NCI-H774 (cell line): Measurements from ENCODE around the gene INPP4B.
"Not testable (repeated sequence)": the region's sequence is repeated elsewhere in the genome, so short reads cannot be mapped to it uniquely, and the experiment has no call there.

Source experiments
- DNase-seq: peaks from one replicate; lab custom pipeline; 2025; lab: John Stamatoyannopoulos, UW

INPP4B gene

GRCh38 chr4:142539796-142540482 is 306.2 kb downstream of the INPP4B start:
- no peak for DNase-seq

DNA sequence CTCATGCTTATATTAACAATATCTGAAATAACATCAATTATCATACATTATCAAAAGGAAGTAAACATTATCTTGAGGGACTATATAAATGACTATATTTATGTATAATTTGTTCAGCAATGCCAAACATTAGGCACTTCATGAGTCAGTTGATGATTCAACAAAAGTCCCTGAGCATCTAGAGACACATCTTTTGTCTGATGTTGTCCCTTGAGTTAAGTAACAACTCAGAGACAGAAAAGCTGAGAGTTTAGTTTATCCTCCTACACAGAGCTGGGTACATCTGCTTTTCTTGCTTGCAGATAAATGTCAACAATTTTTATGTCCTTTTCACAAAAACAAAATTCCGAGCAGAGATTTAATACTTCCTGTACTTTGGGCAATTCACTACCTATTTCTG is 311.1 kb downstream of the INPP4B start:
- DNase-seq, result no peak

DNA sequence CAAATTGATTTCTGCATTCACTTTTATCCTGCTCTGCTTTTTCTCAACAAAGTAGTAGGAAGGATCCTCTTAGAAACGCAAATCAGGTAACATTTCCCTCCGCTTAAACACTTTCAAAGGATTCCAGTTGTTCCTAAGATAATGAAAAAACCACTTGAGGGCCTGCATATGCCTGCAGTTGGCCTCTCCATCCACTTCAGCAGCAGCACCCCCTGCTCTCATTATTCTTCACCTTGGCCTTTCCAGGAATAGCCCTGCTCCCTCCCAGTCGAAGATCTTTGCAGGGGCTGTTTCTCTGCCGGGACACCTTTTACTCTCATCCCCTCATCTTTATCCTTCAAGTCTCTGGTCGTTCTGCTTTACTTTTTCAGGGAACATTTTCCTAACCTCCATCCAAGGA is 314.0 kb downstream of the INPP4B start:
- DNase-seq, result no peak

DNA sequence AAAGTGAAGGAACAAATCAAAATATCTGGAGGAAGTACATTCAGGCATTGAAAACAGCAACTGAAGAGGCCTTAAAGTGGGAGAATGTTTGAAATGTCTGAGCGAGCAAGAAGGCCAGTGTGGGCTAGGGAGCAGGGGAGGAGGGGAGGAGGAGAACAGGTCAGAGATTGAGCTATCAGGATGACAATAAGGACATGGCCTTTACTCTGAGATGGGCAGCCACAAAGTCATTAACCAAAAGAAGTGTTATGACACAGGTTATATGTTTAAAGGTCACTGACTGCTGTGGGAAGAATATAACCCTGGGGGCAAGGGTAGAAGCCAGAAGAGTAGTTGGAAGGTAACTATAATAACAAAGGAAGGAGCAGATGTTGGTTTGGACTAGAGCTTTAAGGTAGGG is 315.4 kb downstream of the INPP4B start:
- no peak for DNase-seq

DNA sequence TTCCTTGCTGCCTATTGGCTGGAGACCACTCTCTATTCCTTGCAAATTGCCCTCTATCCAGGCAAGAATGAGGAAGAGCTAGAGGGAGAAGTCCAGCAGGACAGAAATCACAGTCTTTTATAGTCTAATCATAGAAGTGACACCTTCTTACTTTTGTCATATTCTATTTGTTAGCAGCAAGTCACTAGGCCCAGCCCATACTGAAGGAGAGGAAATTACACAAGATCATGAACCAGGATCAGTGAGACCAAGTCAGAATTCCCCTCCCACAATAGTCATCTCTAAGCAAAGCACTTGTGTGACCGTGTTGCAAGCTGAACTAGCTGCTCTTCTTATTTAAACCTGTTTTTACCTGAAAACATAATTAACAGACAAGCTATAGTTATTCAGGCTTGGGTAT is 317.7 kb downstream of the INPP4B start:
- no peak for DNase-seq

DNA sequence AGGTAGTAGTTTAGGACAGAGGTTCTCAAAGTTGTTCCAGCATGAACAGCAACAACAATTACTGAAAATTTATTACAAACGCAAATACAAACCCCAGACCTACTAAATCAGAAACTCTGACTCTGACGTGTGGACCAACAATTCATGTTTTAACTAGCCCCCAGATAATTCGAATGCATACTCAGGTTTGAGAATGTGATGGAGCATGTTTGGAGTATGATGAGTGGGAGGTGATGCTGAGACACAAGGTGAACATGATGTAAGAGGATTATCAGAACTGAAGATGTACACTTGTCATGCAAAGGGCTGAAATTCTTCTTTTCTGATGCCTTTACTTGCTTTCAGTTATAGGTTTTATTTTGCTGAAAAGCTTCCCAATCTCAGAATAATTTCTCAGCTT is 323.0 kb downstream of the INPP4B start:
- DNase-seq, result no peak

DNA sequence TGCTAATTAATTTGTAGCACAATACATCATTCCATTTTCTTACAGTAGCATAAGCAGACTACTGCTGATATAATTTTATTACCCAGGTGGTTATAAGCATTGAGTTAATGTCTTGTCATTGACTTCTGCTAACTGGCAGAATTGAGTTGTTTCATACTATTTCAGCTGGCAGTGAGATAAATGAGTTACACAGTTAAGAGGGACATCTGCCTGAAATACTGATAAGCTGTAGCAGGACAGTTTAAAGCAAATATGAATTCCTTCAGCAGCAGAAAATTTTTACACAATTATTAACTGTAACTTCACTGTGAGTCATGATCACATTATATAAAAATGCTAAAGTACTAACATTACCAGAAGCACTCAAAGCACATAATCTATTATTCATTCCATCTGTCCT is 326.8 kb downstream of the INPP4B start:
- DNase-seq, result no peak

GRCh38 chr4:142516686-142517526 is 329.2 kb downstream of the INPP4B start:
- no peak for DNase-seq

GRCh38 chr4:142512161-142512560 is 333.9 kb downstream of the INPP4B start:
- DNase-seq, result no peak

GRCh38 chr4:142509881-142510280 is 336.2 kb downstream of the INPP4B start:
- DNase-seq, result no peak

DNA sequence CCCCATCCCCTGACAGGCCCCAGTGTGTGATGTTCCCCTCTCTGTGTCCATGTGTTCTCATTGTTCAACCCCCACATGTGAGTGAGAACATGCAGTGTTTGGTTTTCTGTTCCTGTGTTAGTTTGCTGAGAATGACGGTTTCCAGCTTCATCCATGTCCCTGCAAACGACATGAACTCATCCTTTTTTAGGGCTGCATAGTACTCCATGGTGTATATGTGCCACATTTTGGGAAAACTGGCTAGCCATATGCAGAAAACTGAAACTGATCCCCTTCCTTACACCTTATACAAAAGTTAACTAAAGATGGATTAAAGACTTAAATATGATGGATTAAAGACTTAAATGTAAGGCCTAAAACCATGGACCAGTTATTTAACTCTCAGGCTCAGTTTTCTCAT is 336.7 kb downstream of the INPP4B start:
- not testable (repeated sequence) for DNase-seq

DNA sequence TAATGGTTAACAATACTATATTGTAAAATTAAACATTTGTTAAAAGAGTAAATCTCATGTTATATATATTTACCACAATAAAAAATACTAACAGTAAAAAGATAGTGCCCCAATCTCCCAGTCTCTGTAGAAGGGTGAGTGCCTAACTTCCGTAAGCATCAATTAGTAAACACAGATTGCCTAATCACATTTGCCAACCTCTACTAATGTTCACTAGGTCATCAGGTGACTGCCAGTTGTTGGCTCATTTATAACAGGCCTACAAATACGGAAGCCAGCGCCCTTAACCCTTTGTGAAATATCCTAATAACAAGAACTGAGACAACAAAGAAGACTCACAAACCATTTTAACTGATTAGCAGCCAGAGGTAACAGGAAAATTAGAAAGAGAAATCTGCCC is 345.1 kb downstream of the INPP4B start:
- DNase-seq, result no peak

GRCh38 chr4:142497606-142498005 is 348.5 kb downstream of the INPP4B start:
- no peak for DNase-seq

DNA sequence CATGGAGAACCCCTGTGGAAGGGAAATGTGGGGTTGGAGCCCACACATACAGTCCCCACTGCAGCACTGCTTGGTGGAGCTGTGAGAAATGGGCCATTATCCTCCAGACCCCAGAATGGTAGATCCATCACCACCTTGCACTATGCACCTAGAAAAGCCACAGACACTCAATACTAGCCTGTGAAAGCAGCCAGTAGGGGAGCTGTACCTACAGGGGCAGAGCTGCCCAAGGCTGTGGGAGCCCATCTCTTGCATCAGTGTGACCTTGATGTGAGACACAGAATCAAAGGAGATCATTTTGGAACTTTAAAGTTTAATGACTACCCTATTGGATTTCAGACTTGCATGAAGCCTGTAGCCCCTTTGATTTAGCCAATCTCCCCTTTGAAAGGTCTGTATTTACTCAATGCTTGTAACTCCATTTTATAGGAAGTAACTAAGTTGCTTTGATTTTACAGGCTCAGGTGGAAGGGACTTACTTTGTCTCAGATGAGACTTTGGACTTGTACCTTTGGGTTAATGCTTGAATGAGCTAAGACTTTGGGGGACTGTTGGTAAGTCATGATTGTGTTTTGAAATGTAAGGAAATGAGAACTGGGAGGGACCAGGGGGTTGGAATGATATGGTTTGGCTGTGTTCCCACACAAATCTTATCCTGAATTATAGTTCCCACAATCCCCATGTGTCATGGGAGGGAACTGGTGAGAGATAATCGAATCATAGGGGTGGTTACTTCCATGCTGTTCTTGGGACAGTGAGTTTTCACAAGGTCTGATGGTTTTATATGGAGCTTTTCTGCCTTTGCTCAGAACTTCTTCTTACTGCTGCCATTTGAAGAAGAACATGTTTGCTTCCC is 352.6 kb downstream of the INPP4B start:
- no peak for DNase-seq

DNA sequence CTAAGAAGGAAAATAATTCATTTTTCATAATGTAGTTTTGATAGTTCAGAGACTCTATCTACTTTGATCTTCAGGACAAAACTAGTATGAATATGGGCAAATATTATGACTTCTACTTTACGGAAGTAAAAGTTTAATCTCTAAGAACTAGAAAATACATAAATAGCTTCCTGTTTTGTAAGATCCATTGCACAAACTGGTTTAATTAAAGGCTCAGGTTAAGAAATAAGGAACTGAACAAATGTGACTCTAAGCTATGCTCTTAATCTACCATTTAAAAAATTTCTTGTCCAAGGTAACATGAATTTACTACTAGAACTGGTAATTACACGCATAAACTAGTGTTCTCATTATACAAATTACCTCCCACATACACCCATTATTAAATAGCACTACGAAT is 360.6 kb downstream of the INPP4B start:
- no peak for DNase-seq

GRCh38 chr4:142480244-142480643 is 365.9 kb downstream of the INPP4B start:
- no peak for DNase-seq

- DNase-seq, result no peak
Observed at GRCh38 chr4:142475663-142476062, 370.4 kb downstream of the INPP4B start.

DNA sequence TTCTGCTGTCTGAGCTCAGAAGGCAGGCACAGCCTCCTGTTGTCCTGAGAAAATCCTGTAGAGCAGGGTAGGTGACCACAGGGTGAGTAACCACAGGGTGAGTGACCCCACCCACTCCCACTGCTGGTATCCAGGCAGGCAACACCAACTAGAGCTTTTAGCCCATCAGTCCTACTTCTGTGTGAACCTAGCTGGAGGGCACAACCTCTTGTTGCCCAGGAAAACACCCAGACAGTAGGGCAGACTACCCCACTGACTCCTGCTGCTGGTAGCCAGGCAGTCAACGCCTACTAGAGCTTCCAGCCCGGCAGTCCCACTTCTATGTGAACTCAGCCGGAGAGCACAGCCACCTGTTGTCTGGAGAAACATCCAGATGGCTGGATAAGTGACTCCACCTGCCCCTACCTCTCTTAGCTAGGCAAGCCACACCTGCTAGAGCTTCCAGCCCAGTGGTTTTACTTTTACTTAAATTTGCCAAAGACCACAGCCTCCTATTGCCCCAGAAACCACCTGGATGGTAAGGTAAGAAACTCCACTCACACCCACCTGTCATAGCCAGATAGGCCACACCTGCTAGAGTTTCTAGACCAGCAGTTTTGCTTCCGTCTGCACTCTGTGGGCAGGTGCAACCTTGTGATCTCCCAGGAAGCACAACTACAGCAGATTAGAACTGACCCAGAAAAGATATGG is 371.6 kb downstream of the INPP4B start:
- DNase-seq, result peak; percentile 81

- DNase-seq, result no peak
Observed at GRCh38 chr4:142473960-142474338, 372.2 kb downstream of the INPP4B start.

DNA sequence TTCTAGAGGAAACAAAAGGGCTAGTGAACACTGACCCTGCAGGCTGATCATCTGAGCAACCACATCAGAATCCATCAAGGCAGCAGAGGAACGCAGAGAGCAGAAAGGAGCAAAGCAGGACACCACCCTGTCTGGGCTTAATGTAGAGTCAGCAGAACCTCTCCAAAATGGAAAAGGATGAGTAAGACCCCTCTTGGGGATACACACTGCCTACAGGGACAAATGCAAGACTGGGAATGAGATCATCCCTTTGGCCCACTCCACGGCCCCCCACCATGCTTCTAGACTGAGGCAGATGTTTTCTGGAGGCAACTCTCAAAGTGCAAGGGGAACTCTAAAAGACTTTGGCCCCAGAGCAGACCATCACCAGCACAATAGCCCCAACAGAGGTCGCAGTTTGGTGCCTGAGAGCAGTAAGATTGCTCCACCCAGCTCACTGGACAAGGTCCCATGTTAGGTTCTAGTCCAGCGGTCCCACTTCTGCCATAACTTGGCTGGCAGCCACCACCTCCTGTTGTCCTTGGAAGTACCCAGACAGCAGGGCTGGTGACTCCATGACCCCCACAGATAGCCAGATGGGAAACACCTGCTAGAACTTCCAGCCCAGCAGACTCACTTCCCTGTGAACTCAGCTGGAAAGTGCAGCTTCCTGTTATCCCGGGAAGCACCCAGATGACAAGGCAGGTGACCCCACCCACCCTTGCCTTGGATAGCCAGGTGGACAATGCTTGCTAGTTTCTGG is 372.7 kb downstream of the INPP4B start:
- DNase-seq, result peak; percentile 48

GRCh38 chr4:142467088-142467487 is 379.0 kb downstream of the INPP4B start:
- DNase-seq, result no peak
